RPMI8226 (cell line): ENCODE measurements around the gene IFT27.
A peak's percentile ranks its signal among the peaks of the same experiment; 100 is the strongest.
"Not testable (repeated sequence)": the region's sequence is repeated elsewhere in the genome, so short reads cannot be mapped to it uniquely, and the experiment has no call there.

Experiments
- DNase-seq: peaks from one replicate; pipeline ENCODE4 v3.0.0-alpha.2; 2015

The IFT27 gene

DNA sequence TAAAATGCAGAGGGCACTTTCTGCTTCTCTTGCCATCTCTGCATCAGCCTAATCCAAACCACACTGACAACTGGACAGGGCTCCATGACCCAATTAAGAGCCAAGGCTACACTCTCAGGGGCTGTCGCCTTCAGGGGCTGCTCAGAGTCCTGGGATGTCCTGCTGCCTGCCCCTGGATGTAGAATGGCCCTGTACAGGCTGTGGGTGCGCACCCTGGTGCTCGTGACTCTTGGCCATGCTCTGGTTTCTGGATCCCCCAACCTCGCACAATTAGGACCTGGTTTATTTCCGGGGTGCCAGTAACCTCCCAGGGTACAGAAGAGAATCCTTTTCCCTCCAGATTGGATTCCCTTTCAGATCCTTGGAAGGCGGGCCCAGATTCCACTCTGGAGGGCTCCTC, 11.3 kb downstream of the IFT27 start:
- DNase-seq: no peak

DNA sequence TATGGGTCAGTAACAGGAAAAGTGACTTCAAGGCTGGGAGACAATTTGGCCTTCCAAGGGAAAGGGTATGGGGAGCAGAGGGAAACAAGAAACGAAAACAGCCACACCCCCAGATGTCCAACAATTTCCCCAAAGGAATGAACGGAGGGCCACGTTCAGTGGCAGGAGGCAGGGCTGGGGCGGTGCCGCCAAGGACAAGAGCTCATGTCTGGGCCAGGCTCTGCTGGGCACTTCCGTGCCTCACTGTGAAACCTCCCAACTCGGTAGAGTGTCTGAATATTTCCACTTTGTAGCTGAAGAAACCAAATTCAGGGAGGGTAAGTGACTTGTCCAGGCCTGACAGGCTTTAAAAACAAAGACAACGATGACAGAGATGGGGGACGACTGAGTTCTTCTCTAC, 11.9 kb downstream of the IFT27 start:
- DNase-seq: no peak

DNA sequence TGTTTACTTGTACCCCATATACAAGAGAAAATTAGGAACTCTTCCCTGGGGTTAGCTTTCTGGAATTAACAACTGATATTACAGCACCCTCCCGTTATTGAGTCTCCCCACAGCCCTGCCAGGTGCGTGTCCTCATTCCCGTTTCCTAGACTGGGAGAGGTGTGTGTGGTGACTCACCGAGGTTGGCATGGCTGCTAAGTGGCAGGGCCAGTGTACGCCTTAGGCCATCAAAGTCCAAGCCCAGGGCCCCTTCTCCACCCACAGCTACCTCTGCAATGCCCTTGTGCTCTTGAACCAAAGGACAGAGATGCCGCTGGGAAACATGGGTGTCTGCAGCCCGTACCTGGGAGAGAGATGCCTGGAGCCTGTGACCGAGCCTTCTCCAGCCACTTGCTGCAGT, 12.3 kb downstream of the IFT27 start:
- no peak for DNase-seq

DNA sequence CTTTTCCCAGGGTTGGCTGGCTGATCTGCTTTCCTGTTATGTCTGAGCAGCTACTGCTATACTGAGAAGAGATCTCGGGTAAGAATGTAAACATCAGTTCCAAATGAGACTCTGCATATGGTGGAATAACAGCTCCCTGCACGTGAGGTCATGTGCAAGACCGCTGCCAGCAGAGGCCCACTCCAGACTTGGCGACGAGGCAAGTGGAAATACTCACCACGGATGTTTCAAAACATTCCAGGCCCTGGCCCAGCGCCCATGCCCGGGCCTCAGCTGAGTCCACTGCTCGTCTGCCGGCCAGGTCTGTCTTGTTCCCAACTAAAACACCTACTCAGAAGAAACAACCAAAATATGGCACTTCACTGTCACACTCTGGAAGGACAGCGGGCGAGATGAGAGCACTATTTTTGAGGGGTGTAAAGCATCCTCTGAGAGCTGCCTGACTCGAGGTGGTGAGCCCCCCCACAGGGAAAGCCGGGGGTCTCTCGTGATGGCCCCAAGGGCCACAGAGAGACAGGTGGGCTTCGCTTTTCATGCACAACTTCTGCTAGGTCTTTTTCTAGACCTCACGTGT, 13.1 kb downstream of the IFT27 start:
- no peak for DNase-seq

DNA sequence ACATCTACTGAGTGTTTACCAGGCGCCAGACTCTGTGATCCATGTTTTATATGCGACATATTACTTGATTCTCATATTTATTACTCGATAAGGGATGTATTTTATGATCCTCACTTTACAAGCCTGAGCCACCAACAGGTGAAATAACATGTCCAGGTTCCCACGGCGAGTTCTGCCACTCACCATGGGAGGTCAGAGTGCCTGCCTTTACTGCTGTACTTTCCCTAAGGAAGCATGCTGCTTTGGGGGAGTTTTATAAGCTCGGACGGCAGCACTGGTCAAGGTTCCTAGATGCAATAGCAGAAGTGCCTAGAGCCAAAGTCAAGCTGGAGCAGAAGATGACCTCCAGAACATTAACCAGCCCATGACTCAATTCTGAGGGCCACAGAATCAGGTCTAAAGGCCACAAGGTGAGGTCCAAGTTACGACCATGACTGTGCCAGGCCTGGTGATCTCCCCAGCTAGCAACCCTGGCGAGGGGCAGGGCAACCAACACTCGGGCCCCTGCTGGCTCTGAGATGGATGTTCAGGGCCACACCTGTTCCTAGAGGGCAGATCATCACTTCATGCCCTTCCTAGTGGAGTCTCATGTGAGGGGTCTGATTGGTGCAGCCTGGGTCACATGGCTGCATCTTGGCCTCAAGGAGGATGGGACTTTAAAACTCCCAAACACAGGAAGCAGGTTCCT, 14.2 kb downstream of the IFT27 start:
- no peak for DNase-seq

DNA sequence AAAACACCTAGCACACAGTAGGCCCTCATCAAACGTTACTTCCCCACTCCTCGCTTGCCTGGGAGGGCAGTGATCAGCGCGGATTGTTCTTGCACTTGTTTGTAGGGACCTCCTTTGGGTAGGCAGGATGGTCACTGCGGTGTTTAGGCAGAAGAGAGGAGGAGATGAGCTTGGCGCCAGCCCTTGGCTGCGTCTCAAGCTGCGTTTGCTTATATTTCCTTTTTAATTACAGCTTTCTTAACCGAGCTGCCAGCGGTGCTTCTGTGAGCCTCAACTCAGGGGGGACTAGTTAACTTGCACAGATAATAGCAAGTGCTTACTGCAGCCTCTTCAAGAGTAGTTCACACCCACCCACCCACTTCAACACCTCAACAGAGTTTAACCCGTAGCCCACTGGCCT, 15.1 kb downstream of the IFT27 start:
- no peak for DNase-seq

DNA sequence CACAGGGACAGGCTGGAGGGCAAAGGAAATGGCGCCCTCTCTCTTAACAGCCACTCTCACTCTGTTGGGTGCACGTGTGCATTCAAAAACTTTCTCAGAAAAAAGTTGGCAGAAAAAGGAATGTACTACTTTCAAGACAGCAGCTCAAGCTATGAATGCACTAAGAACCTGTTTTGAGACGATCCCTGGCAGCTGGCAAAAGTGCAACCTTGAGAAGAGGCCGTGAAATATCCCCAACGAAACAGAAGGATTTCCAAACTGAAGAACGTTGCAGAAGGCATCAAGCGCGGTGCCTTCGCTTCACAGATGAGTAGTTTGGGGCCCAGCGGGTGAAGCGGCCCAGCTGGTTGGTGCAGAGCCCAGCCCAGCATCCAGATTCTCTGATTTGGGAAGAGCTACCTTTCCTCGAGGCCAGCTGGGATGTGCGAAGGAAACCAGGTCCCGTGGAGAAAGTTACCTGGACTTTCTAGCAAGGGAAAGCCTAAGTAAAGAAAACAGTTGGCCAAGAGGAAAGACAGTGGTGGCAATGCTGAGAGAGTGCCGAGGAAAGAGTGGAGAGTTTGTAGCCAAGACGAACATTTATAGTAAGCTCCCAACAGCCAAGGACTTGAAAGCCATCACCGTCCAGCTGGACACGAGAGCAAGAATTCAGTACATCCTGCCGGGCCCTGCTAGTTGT, 16.3 kb downstream of the IFT27 start:
- DNase-seq: no peak

DNA sequence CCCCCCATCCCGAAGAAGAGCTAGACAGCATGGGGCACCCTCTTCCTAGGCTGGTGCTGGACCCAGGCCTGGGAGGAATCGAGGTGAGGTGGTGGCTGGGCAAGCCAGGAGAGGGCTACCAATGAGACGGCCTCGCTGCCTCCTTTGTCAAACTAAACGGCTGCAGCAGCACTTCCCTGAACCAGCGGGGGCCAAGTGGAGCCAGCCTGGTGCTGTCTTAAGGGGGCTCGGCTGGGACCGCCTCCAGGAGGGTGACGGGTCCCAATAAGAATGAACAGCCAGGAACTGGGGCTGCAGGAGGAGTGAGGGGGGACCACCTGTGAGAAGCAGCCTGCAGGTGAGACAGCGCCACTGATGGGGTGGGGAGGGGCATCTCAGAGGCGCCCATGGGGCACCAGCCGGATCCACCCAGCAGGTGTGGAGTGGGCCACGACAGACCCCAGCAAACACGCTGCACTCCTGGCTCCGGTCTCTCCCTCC, 17.1 kb downstream of the IFT27 start:
- DNase-seq: no peak

DNA sequence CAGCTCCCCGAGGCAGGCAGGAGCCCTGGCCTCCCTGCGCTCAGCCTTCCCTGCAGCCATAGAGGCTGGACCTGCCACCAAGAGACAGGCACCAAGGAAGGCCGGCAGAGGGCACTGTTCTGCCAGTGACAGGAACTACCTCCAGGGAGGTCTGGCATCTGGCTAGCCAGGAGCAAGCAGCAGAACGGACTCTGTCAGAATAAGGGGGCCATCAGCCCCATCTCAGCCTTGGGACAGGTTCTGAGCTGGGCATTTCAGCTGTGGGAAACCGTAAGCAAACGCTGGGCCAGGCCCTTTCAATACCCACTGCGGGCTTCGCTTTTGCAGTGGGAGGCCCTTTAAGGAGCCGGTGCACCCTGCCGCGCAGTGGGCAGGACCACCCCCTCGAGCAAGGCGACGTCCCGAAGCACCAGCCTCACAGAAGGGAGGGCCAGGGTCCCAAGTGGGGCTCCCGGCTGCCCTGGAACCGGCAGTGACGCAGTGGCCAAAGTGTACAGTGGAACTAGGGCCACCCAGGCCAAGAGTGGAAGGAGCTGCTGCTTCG, 18.2 kb downstream of the IFT27 start:
- peak; percentile 84 for DNase-seq

DNA sequence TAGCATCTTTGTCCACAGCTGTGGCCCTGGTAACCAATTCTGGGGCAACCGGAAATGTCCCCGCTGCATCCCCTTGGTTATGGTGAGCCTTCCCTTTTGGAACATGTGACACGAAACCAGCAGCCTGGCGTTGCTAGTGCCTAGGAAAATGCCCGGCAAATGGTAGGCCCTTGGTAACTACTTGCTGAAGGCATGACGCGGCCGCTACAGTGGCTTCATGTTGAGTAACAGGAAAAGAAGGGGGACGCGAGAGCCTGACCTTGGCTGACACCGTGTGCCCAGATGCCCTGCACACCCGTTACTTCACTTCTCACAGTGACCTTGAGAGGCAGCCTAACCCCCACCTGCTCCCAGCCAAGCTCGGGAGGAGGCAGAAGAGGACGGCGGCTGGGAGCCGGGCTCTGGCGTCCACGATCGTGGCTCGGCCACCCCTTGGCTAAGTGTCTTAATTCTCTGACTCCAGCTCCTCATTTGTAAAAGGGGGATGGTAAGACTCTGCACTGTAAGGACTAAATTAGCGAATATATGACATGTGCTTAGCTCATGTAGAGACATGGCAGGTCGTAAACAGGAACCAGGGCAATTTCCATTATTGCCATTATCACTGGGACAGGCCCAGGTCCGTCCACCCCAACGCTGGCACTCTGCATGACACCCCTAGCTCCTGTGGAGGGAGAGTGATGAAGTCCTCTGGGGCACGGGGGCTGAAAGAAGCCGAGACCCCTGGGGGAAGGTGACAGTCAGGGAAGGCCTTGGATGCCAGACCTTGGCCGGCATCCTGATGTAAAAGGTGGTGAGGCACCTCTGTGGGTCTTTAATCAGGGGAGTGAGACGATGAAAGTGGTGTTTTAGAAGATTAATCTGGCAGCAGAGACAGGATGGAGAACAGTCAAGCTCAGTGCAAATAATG, 18.9 kb downstream of the IFT27 start:
- no peak for DNase-seq

DNA sequence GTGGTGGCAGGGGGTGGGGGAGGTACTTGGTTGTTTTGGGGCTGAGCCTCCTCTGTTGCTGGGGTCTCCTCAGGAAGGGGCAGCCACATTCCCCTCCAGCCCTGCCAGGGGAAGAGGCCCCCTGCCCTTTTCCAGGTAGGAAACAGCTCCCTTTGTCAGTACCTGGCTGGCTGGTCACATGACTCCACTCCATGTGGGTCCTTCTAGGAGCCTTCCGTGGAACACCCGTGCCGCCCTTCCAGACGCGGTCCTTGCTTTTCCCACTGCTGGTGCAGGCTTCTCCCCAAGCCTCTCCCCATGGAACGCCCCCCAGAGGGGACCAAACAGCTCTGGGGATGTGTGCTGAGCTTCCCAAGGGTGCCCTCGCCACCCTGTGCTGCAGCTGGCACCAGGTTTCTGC, 19.9 kb downstream of the IFT27 start:
- DNase-seq: no peak

DNA sequence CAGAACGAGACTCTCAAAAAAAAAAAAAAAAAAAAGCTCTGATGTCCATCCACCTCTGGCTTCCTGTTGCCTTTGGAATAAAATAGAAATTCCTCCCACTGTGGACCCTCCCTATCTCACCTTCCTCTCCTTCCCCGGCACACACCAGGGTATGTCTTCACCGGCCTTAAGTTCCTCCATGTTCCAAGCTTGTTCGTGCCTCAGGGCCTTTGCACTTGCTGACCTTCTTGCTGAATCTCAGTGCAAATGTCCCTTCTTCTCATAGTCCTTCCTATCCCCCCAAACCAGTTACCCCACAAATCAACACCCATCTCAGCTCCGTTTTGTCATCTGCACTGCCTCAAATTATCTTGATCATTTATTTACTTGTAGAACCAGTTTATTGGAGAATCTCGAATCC, 20.6 kb downstream of the IFT27 start:
- DNase-seq: no peak

DNA sequence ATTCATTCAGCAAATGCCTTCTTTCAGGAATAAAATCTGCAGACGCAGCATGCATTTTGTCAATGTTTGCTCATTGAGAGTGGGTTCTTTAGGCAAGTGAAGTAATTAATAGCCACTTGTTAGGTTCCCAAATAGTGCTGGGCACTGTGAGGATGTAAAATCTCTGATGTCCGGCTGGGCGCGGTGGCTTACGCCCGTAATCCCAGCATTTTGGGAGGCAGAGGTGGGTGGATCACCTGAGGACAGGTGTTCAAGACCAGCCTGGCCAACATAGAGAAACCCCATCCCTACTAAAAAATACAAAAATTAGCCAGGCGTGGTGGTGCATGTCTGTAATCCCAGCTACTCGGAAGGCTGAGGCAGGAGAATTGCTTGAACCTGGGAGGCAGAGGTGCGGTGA, 21.0 kb downstream of the IFT27 start:
- DNase-seq: not testable (repeated sequence)

DNA sequence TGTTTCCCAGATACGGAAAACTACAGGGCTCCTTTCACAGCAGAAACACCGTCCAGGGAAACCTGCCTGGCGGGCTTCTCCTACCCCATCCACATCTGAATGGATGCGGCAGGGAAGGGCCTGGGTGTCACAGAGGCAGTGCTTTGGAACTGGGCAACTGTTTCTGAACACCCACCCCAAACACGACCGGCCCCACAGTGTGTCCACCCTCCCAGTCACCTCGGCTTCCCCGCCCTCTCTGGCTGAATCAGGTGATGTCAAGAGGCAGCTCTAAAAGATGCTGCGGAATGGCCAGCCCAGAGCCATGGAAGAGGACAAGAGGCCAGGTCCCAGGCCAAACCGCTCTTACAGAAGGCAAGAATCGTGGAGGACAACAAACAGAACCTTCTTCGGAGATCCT, 22.0 kb downstream of the IFT27 start:
- no peak for DNase-seq

DNA sequence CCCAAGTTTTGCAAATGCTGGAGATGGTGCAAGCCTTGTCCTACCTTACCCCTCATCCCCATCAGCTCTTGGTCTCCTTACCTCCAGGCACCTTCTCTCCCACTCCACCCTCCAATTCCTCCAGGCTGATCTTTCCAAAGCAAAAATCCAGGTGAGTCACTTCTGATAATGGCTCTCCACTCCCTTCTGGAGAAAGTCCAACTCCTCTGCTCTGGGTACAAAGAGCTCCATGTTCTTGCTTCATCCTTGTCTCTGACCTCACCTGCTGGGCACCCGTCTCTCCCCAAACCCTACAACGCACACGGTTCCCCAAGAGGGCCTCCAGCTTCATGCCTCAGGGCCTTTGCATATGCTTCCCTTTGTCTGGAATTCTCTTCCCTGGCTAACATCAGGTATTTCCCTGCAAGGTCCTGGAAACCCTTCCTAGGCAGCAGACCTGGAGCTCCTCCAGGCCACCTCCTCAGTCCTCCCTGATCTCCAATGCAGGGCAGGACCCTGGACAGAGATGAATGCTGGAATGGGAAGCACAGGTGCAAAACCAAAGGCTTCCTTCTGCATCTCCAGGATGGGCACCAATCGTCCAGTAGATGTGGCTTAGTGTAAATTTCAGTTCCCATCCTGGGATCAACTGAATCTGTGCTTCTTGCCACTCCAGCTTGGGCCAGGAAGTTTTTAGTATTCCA, 22.7 kb downstream of the IFT27 start:
- no peak for DNase-seq

DNA sequence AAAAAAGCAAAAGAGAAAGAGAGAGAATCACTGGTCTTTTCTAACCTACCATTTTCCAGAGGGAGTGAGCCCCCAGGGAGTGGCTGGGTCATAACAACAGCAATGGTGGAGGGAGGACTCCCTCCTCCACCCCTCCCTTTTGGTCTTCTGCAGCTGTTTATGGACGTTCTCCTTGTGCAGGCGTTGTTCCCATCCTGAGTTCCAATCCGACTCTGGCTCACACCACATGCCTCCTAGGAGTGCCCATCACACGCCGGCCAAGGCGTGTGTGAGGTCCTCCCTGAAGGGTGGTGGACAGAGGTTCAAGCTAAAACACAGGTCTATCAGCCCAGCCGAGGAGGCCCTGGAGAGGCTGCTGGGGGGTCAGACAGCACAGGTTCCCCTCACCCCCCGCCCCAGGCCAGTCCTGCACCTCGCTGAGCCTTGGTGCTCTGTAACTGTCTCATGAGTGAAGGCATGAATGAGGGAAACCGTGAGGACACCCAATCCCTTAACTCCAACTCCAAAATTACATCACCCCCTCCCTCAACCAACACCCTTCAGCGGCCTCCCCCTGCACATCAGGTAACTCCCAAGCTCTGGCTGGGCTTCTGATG, 29.4 kb downstream of the IFT27 start:
- DNase-seq: no peak

DNA sequence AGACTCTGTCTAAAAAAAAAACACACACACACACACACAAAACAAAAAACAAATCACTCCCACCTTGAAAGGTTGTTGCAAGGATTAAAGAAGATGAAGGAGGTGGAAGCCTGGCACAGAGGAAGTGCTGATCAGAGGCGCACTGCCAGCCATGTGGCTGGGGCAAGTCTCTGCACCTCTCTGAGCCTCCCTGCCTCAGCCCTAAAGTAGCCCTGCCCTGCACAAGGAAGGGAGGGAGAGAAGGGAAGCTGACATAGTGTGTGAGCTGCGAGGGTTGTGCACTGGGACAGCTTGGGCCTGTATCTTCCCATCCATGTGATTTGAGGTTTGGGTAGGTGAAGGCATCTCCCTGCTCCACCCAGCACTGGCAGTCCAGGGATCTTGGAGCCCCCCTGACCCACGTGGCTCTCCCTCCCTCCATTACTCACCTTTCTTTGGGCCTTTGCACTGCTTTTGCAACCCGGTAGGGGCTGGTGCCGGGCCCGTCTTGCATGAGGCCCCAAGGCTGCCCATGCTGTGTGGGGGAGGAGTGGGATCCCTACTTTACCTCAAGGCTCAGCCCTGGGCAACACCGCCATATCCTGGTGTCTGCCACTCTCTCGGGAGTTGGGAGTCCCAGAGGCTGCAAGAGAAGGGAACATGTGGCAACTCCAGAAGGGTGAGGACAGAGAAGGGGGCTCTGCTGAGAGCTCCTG, 30.5 kb downstream of the IFT27 start:
- DNase-seq: no peak

DNA sequence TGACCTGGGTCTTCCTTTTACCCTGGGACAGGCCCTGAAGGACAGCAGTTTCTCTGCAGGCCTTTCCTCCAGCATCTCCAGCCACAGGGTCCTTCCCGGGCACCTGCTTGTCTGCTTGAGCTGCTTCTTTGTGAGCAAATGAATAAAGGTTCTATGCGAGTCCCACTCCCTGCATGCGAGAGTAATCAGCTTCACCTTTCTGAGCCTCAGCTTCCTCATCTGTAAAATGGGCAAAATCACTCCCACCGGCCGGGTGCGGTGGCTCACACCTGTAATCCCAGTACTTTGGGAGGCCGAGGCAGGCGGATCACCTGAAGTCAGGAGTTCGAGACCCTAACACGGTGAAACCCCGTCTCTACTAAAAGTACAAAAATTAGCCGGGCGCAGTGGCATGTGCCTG, 31.1 kb downstream of the IFT27 start:
- DNase-seq: no peak

DNA sequence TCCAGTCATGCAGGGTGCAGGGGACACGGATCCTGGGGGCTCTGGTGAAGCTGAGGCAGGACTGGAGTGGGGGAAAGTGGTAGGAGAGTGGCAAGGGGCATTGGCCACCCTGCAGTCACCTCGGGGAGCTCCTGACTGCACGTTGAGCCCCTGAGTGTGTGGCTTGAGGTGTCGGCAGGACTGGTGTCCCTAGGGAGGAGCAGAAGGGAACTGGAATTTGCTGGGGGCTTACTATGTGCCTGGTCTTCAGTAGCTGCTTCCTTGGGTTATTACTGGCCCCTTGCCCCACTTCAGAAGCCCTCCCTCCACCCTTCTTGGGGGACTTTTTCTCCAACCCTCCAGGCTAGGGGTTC, 31.5 kb downstream of the IFT27 start:
- no peak for DNase-seq

DNA sequence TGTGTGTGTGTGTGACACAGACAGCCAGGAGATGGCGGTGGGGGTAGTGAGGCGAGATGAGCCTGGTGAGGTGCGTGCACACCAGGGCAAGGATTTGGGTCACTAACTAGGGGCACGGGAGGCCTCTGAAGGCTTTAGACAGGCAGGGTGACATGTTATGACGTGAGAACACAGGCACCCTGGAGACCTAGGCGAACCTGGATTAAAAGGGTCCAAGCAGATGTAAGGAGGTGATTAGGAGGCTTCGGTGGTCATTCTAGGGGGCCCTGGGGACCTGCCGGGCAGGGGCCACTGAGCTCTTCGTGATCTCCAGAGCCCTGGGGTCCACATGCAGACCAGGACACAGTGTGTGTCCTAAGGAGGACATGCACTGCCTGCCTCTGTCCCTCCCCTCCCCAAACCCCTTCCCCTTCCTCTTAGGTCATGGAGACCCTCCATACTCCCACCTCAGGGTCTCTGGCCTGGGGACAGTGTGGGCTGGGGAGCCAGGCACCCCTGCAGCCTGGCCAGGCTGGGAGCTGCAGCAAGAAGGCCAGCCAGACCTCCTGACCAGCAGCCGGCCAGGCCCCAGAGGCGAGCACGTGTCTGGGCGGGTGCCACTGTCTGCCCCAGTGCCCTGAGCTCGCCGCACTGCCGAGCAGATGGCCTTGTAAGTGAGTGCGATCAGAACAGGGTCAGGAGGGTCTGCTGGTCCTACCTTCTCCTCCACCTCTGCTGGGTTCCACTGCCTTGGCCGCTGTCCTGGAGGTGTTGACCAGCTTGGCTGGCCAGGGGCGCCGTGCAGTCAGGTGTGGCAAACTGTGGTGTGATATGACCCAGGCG, 32.1 kb downstream of the IFT27 start:
- no peak for DNase-seq

DNA sequence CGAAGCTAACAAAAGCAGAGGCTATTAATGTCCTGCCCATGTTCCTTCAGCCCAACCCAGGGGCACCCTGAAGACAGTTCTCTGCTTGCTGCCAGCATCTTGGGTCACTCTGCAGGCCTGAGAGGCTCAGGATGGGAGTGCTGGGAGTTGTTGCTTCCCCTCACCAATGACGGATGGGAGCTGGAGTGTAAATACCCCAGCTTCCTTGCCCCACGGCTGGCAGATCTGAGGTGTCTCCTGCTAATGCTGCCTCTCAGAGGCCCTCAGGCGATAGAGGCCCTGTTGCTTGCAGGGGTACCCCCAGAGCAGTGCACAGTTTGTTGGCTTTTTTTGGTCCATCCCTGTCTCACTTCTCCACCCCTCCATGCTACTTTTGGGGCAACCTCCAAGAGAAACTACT, 32.9 kb downstream of the IFT27 start:
- no peak for DNase-seq
